Ecto neural progenitor cell (in vitro differentiated cells): ENCODE results near the gene XPR1.
A peak's percentile ranks its signal among the peaks of the same experiment; 100 is the strongest.
"Not testable (repeated sequence)": the region's sequence is repeated elsewhere in the genome, so short reads cannot be mapped to it uniquely, and the experiment has no call there.

Source experiments
- DNase-seq: peaks from one replicate; pipeline ENCODE4 v3.0.0-alpha.2; 2018; ENCODE audit warnings: low spot score

The XPR1 gene

DNA sequence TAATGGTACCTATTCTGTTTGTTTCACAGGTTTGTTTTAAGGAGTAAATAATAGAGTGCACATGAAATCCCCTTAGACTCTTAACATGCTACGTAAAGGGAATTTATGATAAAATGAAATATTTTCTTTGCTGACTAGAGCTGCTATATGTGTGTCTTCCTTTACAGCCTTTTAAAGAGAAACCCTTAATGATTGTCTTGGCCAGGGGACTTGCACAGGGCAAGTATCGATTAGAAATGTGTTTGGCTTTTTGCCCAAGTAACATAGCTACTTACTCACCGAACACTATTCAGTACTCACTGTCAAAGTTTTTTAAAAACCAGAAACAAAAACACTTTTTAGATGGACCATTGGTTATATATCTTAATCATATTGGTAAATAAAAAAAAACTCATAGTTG lies 209.6 kb downstream of the XPR1 start:
- DNase-seq: no peak

DNA sequence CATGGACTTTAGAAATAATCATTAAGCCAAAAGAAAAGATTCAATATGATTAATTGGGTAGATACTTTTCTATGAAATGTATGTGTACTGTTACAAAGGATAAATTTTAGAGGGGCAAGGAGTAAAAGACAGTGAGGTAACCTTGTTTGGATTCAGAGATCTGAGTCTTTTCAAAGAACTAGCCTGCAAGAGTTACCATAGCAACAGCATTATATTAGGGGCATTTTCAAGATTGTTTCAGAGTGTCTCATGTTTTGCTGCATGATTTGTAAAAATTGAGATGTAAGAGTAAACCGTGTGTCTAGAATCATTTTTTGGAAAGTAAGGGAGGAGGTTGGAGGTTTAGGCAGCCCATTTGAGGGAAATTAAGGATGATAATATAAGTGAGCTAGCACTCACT lies 210.2 kb downstream of the XPR1 start:
- DNase-seq: no peak

DNA sequence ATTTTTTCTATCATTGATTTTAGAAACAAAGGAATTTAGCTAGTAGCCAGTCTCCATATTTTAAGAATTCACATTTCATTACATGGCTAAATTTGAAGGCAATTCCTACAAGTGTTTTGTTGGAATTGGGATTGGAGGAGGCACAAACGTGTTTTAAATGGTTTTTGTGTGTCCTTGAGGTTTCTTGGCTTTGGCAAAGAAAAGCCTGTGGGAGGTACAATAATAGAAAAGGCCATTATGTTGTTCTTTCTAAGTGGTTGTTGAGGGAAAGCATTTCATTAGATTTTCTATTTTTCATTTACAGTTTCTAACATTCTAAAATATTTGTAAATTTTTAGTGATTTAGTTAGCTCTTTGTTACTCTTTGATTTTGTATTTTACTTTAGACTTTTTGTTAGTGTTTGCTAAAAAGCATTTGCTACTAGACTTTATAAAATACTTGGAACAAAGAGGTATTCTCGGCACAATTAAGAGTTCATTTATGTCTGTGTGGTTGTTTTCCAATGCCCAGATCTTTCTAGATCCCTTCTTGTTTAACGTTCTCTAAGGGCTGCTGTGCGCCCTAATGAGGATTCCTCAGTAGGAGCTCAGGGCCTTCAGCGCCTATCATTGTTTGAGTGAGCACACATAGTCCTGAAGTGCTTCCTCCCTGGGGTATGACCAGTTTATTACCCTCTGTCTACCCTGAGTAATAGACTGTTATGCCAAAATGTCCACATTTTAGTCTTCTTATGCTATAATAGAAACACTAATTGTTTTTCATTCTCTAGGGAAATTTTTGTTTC lies 210.9 kb downstream of the XPR1 start:
- no peak for DNase-seq

DNA sequence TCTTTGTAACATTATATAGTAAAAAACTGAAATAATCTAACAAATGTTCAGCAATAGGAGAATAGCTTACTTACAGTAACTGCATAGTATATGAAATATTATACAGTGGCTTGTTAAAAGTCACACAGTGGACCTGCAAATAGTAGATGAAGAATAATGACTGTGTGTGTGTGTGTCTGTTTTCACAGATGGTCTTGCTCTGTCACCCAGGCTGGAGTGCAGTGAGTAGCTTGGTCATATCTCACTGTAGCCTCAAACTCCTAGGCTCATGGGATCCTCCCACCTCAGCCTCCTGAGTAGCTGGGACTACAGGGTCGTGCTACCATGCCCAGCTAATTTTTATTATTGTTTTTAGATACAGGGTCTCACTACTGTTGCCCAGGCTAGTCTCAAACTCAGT lies 213.5 kb downstream of the XPR1 start:
- no peak for DNase-seq

DNA sequence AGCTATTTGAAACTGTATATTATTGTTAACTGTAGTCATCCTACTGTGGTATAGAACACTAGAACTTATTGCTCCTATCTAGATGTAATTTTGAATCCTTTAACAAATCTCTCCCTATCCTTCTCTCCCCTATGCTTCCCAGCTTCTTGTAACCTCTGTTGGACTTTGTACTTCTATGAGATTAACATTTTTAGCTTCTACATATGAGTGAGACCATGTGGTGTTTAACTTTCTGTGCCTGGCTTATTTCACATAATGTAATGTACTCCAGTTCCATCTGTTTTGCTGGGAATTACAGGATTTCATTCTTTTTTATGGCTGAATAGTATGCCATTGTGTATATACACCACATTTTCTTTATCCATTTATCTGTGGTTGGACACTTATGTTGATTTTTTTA lies 216.4 kb downstream of the XPR1 start:
- no peak for DNase-seq

DNA sequence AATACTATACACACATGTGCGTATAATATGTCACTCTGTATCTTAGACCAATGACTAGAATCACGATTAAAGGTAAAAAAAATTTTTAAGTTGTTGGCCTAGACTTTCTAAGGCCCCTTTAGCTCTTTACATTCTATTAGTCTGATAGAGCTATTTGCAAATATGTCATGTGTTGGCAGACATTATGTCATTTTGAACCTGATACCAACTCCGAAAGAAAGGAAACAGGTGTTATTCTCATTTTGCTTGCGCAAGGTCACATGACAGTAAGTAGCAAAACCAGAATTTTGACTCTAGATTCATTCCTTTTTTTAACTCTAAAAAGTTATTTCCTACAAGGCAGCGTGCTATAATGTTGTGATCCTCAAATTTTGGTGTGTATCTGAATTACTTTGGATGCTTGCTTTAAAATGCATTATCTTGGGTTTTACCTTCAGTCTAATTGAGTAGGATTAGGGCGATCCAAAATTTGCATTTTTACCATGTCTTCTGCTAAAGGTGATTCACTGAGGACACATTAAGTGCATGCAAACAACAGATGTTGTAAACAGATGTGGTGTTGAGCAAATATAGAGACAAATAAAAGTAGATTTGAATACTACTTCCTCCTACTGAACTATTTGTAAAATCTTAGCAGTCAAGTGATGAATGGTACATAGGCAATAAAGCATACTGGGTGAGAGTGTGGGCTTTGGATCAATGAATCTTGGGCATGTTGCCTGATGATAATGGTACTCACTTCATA lies 217.4 kb downstream of the XPR1 start:
- no peak for DNase-seq

DNA sequence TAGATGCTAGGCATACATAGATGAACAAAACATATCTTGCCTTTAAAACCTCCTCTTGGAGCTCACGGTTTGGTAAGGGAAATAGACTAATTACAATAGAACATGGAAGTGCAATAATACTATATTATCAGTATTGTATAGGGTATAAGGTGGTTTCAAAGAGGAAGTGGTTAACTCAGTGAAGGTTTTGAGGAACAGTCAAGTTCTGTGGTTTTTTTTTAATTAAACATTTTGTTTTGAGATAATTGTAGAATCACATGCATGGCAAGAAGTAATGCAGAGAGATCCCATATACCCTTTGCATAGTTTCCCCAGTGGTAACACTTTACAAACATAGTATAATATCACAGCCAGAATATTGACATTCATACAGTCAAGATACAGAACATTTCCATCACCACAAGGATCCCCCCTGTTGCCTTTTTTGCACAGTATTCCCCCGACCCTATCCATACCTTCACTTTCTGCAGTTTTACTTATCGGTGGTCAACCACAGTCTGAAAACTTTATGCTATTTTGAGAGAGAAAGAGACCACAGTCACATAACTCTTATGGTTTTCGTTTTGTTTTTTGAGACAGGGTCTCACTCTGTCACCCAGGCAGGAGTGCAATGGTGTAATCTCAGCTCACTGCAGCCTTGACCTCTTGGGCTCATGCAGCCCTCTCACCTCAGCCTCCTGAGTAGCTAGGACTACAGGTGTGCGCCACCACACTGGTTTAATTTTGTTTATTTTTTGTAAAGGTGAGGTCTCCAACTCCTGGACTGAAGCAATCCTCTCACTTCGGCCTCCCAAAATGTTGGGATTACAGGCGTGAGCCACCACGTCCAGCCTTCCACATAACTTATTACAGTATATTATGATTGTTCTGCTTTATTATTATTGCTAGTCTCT lies 220.4 kb downstream of the XPR1 start:
- no peak for DNase-seq

DNA sequence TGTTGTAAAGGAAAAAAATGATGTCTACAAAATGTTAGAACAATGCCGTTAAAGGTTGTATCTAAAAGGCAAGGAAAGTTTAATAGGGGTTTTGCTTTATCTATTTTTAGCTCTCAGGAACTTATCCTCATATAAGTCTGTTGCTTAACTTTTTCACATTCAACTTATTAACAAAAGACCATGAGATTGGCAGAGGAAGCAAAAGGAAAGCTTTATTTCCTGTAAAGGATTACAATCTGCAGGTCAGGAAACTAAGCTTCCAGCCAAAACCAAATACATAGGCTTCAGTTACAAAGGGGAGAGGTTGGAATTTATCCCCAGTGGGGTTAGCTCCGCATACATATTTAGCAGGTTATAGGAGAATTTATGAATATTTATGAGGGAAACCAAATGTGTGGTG lies 222.2 kb downstream of the XPR1 start:
- no peak for DNase-seq

DNA sequence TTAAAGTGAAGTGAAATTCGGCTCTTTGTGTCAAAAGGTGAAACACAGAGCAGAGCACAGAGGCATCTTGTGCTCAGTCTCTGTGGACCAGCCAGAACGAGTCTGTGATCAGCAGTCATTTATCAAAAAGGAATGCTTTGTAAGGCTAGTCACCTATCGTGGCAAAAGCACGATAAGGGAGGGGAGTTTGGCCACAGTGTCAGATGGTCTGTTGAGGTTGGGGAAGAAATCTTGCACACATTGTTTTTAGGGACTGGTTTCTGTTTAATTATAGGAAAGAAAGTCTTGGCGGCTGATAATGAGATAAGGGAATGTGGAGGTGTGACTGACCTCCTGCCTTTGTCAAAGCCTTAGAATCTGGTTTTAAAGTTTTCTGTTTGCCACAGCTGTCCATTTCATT lies 222.6 kb downstream of the XPR1 start:
- peak; percentile 49 for DNase-seq

DNA sequence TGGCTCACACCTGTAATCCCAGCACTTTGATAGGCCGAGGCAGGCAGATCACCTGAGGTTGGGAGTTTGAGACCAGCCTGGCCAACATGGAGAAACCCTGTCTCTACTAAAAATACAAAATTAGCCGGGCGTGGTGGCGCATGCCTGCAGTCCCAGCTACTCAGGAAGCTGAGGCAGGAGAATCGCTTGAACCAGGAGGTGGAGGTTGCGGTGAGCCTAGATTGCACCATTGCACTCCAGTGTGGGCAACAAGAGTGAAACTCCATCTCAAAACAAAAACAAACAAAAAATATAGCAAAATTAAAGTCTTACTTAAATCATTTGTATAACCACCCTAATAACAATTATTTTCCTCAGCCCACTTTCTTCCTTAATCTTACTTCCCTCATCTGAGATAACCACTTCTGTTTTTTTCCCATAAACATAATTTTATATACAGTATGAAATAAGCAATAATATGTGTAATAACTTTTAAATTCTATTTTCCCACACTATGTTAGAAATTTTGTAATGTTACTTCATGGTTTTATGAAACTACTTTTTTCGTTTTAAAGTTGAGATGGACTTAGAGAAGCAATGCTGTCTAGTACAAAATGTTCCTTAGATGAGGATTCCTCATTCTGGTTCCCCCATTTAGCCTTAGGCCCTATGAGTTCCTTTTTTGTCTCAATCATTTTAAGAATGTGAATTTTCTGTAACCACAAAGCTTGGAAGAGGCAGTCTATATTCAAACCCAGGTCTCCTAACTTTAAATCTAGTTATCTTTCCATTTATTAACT lies 226.3 kb downstream of the XPR1 start:
- not testable (repeated sequence) for DNase-seq

DNA sequence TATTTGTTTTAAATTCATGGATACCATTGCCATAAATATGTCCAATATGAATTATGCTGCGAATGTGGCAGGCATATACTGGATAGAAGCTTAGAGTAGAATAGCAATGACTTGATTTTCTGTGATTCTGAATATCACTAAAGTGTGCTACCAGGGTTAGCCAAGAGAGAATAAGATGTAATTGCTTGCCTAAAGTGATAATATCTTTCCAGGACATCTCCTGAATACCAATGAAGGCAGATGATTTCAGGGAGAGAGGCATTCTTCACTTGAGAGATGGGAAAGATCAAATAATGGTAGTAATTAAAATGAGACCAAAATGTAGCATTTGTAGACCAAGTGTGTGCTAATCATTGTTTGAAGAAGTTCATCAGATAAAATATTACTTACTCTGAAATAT lies 227.5 kb downstream of the XPR1 start:
- no peak for DNase-seq

DNA sequence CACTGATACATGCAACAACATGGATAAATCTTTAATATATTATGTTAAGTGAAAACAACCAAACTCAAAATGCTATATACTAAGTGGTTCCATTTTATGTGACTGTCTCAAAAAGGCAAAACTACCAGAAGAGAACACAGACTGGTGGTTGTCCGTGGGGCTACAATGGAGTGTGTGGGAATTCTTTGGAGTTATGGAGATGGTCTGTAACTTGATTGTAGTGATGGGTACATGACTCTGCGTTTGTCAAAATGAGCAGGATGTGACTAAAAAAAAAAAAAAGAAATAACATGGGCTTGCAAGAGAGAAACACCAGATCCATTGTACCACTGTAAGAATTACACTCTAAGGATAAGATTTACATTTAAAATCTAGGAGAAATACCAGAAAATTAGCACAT lies 228.7 kb downstream of the XPR1 start:
- DNase-seq: no peak

DNA sequence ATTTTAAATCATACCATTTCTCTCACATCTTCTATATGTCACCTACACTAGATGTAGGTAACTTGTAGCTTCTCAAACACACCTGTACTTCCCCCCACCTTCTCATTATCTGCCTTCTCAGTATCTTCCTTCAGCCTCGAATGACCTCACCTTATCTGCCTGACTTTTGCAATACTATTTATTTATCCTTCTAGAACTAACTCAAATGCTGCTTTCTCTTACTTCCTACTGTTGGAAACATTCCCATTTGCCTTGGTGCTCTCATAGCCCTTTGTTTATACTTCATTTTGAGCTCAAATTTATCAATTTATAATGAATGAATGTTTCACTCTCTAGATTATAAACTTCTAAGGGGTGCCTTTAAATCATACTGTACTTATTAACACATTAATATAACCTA lies 230.5 kb downstream of the XPR1 start:
- no peak for DNase-seq

DNA sequence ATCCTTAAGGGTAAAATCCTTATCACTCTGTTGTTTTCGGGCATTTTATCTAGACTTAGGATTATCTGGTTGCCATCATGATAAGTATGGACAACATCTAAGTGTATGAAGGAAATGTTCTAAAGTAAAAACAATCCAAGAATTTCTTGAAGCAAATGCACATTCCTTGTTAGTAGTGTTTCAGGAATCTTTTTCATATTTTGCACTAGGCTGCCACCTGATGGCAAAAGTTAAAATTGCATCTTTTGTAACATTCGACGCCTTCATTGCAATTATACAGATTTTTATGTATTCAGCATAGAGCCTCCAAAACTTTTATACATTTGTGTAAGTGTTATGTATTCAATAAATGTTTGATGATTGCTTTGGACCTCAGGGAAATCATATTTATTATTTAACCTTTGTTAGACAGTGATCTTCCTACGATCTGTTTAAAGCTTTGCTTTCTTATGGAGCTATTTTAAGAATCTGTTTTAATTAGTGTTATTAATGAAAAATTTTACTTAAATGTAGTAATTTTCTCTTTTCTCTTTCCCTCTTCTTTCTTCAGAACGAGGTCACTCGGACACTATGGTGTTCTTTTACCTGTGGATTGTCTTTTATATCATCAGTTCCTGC lies 231.4 kb downstream of the XPR1 start:
- DNase-seq: no peak

DNA sequence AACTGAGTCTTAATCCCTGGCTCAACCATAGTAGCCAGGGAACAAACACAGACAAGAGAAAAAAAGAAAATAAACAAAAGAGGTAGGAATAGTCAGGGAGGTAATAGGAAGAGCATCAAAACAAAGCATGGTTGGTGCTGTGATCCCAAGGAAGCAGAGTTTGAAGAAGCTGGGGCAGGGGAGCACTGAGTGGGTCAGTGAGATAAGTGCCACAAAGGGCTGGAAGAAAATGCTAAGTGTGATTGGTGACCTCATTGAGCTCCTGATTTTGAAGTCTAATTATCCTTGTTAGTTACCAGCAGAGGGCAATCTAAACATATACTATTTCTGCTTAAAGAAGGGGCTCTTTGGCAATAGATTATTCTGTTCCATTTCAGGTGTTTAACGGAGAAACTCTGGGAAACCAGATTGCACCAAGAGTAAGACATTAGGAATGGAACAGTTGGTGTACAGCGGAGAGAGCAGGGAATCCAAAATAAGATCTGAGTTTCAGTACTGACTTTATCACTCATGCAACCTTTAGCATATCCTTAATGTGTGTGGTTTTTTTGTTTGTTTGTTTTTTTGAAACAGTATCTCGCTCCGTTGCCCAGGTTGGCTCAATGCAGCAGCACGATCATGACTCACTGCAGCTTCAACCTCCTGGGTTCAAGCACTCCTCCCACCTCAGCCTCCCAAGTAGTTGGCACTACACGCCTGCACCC lies 250.1 kb downstream of the XPR1 start:
- no peak for DNase-seq

DNA sequence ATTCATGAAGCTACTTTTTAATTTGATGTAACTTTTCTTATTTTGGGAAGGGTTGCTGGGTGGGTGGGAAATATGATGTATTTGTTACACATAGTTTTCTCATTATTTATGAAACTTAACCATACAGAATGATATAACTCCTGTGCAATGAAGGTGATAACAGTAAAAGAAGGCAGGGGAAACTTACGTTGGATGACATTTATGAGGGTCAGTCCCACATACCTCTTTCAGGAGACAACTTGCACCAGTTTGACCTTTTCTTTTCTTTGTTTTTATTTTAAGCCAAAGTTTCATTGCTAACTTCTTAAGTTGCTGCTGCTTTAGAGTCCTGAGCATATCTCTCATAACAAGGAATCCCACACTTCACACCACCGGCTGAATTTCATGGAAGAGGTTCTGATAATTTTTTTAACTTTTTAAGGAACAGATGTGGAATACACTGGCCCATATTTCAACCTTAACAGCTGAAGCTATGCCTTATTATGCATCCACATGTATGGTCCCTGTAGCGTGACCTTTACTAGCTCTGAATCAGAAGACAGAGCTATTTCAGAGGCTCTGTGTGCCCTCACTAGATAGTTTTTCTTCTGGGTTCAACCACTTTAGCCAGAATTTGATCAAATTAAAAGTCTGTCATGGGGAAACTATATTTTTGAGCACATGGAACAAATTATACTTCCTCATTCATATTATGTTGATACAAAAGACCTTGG lies 252.9 kb downstream of the XPR1 start:
- DNase-seq: no peak

DNA sequence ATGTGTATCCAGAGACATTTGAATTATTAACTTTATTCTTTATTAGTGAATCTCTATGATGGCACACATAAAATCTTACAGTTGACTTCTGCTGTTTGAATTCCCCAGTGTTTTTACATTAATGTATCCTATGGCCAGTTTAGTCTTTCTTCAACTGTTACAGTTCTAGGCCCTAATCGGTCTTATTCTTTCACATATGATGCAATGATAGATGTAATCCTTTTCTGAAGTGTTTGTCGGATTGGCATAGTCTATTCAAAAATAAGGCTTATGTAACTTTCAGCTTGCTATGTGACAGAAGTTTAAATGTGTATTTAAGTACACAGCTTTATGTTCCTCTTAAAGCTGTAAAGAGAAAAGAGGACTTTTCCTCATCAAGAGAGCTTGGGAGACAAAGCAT lies 254.5 kb downstream of the XPR1 start:
- no peak for DNase-seq

DNA sequence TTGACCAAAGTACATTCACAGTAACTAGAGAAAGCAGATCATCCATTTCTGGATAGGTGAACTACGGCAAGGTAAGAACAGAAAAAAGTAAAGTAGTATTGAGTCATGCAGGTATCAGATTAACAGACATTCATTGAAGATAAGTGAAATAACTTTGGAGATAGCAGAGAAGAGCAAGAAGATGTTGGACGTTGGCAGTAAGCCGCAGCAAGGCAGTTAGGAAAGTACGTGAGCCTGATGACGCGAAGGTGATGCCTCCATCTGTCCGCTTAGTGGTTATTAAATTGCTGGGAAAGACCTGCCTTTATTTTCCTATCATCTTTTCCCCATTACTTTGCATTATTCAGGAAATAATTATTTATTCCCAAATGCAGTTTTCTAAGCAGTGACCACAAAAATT lies 256.0 kb downstream of the XPR1 start:
- DNase-seq: no peak

DNA sequence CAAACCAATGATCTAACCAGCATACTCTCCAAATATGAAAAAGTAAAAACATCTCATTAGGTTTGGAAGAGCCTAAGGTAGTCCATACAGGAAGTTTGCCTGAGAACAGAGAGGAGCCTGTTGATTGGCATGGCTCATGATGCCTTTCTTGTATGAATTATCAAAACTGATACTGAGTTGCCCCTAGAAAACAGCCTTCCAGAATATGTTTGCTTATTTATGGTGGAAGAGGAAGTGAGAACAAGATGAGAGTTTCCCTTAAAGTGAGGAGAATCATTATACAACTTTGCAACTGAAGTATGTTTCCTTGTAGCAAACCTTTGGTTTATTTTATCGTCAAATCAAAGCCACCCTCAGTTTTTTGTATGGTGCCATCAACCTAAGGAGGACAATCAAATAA lies 257.0 kb downstream of the XPR1 start:
- DNase-seq: no peak

DNA sequence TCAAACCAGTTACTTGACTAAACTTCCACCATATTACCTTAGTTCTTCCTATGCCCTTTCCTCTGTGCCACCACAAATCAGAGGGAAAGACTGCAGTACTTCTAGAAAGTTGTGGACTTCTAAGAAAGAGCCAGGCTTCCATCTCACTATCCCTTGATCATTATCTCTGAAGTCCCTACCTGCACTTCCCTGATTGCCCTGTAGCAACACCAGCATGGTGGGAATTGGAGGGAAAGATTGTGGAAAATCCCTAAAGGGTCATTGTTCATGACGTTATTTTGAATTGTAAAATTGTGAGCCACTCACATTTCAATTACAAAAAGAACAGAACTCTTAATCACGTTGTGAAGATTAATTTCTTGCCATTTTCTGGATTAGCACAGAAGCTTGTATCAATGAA lies 257.5 kb downstream of the XPR1 start:
- DNase-seq: no peak
